Activated naive CD4-positive, alpha-beta T cell treated with anti-CD3 and anti-CD28 coated beads, Interleukin-2, amount 10 ng/mL, durations not matched to agents 7 days and 5 days (primary cell): ENCODE data around the gene NEURL4.
"Not testable (repeated sequence)": the region's sequence is repeated elsewhere in the genome, so short reads cannot be mapped to it uniquely, and the experiment has no call there.

Source experiments
- CTCF ChIA-PET: fragments of 350-600 bp; sonication (Branson Sonifier 250); formaldehyde crosslinking; loops from one replicate; lab custom pipeline; 2021; ENCODE audit warnings: antibody characterized with exemption; lab: Charles Lee
- DNase-seq: peaks from one replicate; pipeline ENCODE4 v3.0.0-alpha.2; 2020
- H3K27ac Mint-ChIP-seq: one replicate; pipeline ENCODE4 v1.8.0; 2021; ENCODE audit warnings: mild to moderate bottlenecking, moderate library complexity, mixed read lengths
- H3K27me3 Mint-ChIP-seq: one replicate; pipeline ENCODE4 v1.8.0; 2021; ENCODE audit warnings: mild to moderate bottlenecking, mixed read lengths
- H3K36me3 Mint-ChIP-seq: one replicate; pipeline ENCODE4 v1.8.0; 2021; ENCODE audit warnings: mixed read lengths
- H3K4me1 Mint-ChIP-seq: one replicate; pipeline ENCODE4 v1.8.0; 2021; ENCODE audit warnings: mixed read lengths
- H3K4me3 Mint-ChIP-seq: one replicate; pipeline ENCODE4 v1.8.0; 2021; ENCODE audit warnings: mild to moderate bottlenecking, moderate library complexity, mixed read lengths
- H3K9me3 Mint-ChIP-seq: one replicate; pipeline ENCODE4 v1.8.0; 2021; ENCODE audit warnings: mixed read lengths

The NEURL4 gene

DNA sequence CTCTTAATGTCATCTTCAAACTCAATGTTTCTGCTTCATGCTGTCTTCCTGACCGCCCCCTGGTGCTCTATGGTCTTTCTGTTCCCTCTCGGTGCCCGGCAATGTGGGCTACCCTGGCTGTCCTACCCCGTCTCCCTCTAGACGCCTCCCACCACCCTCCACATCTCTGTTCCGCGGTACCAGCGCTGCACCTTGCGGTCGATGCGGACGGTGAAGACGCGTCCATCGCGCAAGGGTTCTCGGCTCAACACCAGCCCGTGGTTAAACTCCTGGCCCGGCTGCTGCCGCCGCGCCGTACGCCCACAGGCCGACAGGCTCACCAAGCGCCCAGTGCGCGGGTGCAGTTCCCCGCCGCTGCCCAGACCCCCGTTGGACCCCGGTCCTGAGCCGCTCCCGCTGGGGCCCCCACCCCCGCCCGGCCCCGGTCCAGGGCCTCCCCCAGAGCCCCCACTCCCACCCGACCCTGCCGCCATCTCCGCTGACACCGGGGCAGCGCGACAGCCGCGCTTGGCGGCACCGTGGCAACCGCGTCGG lies at the start of gene NEURL4:
Gene NEURL4 (minus strand): TSS at position 496 of the 534 bp plus-strand sequence. CDS start 23 bp downstream, at position 473.
- H3K27ac Mint-ChIP-seq: peak within 1 kb of the TSS; percentile 96
- no peaks in the 10 kb centered on the region for H3K27me3 Mint-ChIP-seq
- peak within 1 kb of the TSS; percentile 94 for H3K4me3 Mint-ChIP-seq
- peaks cover 5% of the 10 kb centered on the region for H3K36me3 Mint-ChIP-seq
- H3K9me3 Mint-ChIP-seq: no peaks in the 10 kb centered on the region
- H3K4me1 Mint-ChIP-seq: peaks cover 63% of the 10 kb centered on the region
- CTCF ChIA-PET: interaction anchor here (1.0 to 2.0 kb wide), 5 partner anchors 8 to 33 kb away, joined by 3 to 6 read pairs (median 4); no protein-coding TSS in a partner anchor
- no peak for DNase-seq

DNA sequence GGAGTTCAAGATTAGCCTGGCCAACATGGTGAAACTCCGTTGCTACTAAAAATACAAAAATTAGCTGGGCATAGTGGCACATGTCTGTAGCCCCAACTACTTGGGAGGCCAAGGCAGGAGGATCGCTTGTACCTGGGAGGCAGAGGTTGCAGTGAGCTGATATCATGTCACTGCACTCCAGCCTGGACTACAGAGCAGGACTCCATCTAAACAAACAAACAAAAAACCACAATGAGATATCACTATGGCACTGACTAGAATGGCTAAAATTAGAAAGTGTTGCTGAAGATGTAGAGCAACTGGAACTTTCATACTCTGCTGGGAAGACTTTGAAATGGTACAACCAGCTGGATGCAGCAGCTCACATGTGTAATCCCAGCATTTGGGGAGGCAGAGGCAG lies 45.2 kb upstream of the NEURL4 start:
- Mint-ChIP-seq H3K27ac (no peak overlapping the region), H3K4me1 (no peaks in the 10 kb centered on the region), H3K36me3 (peaks cover 2% of the 10 kb centered on the region), H3K4me3 (no peak overlapping the region), H3K27me3 (peaks cover 53% of the 10 kb centered on the region), H3K9me3 (peaks cover 3% of the 10 kb centered on the region)
- no peak for DNase-seq
- CTCF ChIA-PET: interaction anchor here (2.2 kb wide), 1 partner anchor 18 kb away, joined by 6 read pairs; no protein-coding TSS in a partner anchor

DNA sequence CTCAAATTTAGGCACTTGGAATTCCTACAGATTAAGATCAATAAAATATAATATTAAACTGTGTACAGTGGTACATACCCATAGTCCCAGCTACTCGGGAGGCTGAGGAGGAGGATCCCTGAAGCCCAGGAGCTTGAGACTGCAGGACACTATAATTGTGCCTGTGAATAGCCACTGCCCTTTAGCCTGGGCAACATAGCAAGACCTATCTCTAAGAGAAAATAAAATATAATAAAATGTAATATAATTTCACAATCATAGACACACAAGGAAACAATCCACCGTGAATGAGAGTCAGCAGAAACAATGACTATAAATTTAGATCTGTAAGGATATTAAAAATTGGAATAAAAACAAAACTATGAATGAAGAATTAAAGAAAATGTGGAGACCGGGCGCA lies 41.7 kb upstream of the NEURL4 start:
- Mint-ChIP-seq H3K27me3 (peaks cover 56% of the 10 kb centered on the region), H3K36me3 (no peaks in the 10 kb centered on the region), H3K27ac (no peak overlapping the region), H3K4me1 (no peaks in the 10 kb centered on the region), H3K4me3 (no peak overlapping the region), H3K9me3 (no peaks in the 10 kb centered on the region)
- CTCF ChIA-PET: interaction anchor here (1.6 kb wide), 1 partner anchor 16 kb away, joined by 6 read pairs; the partner anchor contains the start of gene TMEM95
- DNase-seq: no peak

DNA sequence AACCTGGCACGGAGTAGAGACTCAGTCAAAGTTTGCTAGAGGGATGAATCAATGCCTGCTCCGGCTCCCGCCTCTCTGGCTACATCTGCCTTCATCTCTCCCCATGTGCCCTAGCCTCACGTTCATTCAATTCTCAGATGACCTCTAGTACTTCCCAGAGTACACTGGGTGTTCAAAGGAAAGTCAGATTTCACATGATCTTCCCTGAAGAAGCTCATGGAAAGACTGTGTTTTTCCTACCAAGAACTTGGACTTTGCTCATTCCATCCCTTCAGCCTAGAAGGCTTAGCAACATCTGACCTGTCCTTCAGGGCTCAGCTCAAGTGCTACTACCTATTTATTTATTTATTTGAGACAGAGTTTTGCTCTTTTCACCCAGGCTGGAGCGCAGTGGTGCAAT lies 40.7 kb upstream of the NEURL4 start:
- CTCF ChIA-PET: interaction anchor here (1.6 kb wide), 1 partner anchor 14 kb away, joined by 6 read pairs; the partner anchor contains the start of gene TMEM95
- H3K36me3 Mint-ChIP-seq: no peaks in the 10 kb centered on the region

DNA sequence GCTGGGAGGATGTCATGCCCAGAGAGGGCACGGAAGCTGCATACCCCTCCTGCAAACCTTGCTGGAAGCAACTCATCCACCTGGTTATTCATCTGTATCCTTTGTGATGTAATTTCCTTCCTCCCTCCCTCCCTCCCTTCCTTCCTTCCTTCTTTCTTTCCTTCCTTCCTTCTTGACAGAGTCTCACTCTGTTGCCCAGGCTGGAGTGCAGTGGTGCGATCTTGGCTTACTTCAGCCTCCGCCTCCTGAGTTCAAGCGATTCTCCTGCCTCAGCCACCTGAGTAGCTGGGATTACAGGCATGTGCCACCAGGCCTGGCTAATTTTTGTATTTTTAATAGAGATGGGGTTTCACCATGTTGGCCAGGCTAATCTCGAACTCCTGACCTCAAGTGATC lies 39.5 kb upstream of the NEURL4 start:
- H3K27me3 Mint-ChIP-seq: peaks cover 57% of the 10 kb centered on the region
- not testable (repeated sequence) for DNase-seq, H3K4me1 Mint-ChIP-seq, H3K9me3 Mint-ChIP-seq, H3K36me3 Mint-ChIP-seq, H3K4me3 Mint-ChIP-seq, H3K27ac Mint-ChIP-seq
- CTCF ChIA-PET: interaction anchor here (0.6 to 1.0 kb wide), 3 partner anchors 12 to 279 kb away, joined by 3 to 4 read pairs (median 3); no protein-coding TSS in a partner anchor

More for the DNA sequence above, 40.7 kb upstream of the NEURL4 start:
- H3K9me3 Mint-ChIP-seq: no peaks in the 10 kb centered on the region
- no peaks in the 10 kb centered on the region for H3K4me1 Mint-ChIP-seq
- no peak overlapping the region for H3K27ac Mint-ChIP-seq
- no peak for DNase-seq
- H3K4me3 Mint-ChIP-seq: no peak overlapping the region
- H3K27me3 Mint-ChIP-seq: peaks cover 56% of the 10 kb centered on the region

DNA sequence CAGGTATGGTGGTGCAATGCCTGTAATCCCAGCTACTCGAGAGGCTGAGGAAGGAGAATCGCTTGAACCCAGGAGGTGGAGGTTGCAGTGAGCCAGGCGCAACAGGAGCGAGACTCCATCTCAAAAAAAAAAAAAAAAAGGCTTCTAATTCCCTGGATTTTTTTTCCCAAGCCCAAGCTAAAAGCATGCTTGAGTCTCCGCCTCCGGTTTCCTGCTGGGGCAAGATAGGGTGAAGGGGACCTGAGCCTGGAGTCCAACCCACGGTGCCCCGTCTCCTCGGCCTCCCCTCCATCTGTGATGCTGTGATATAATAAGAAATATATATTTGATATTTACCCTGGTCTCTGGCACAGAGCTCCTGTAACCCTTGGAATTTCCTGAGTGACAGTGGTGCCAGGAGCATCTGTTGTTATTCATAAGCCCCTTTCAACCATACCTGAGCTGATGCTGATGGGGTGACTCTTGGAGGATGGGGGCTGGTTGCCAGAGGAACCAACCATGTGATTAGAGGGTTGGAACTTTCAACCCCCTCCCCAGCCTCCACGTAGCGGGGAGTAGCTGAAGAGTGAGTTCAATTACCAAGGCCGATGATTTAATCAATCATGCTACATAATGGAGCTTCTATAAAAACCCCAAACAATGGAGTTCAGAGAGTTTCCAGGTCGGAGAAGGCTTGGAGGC lies 38.9 kb upstream of the NEURL4 start:
- no peak for DNase-seq
- H3K27ac Mint-ChIP-seq: no peak overlapping the region
- no peaks in the 10 kb centered on the region for H3K36me3 Mint-ChIP-seq
- H3K4me1 Mint-ChIP-seq: no peaks in the 10 kb centered on the region
- H3K9me3 Mint-ChIP-seq: no peaks in the 10 kb centered on the region
- CTCF ChIA-PET: interaction anchor here (0.6 to 1.0 kb wide), 3 partner anchors 12 to 279 kb away, joined by 3 to 4 read pairs (median 3); no protein-coding TSS in a partner anchor
- H3K27me3 Mint-ChIP-seq: peaks cover 62% of the 10 kb centered on the region
- no peak overlapping the region for H3K4me3 Mint-ChIP-seq

DNA sequence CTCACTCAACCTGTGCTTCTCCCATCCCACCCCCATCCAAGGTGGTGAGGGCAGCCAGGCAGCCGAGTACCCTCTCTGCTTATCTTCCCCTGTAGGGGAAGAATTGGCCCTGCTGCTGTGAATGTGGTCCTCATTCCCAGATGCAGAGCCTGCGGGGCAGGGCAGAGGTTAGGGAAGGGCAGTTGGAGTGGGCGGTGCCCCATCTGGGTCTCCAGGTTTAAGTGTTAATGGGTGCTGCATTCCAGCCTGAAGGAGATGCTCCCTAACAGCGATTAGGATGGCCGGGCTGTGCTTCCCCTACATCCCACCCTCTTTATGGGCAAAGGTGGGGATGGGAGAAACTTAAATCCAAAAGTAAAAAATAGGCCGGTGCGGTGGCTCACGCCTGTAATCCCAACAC lies 37.9 kb upstream of the NEURL4 start:
- H3K9me3 Mint-ChIP-seq: no peaks in the 10 kb centered on the region
- H3K4me1 Mint-ChIP-seq: no peaks in the 10 kb centered on the region
- H3K4me3 Mint-ChIP-seq: no peak overlapping the region
- no peaks in the 10 kb centered on the region for H3K36me3 Mint-ChIP-seq
- CTCF ChIA-PET: no interaction called here
- DNase-seq: no peak
- H3K27me3 Mint-ChIP-seq: peaks cover 57% of the 10 kb centered on the region
- H3K27ac Mint-ChIP-seq: no peak overlapping the region

DNA sequence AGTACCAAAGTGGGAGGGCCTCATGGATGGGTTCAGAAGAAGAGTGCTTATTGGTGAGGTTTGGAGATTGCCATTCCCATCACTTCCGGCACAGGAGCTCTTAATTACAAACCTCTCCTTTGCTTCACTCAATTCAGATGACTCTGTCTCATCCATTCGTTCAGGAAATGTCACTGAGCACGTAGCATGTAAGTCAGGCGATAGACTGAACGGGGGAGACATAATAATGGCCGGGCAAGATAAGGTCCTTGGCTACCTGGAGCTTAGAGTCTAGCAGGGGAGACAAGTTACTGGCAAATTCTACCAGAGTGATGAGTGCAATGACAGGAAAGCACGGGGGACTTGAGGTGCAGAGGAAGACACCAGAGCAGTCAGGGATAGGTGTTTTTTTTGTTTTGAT lies 36.8 kb upstream of the NEURL4 start:
- peaks cover 58% of the 10 kb centered on the region for H3K27me3 Mint-ChIP-seq
- H3K36me3 Mint-ChIP-seq, H3K4me3 Mint-ChIP-seq, DNase-seq, CTCF ChIA-PET, H3K4me1 Mint-ChIP-seq, H3K9me3 Mint-ChIP-seq, H3K27ac Mint-ChIP-seq: not testable (repeated sequence)

DNA sequence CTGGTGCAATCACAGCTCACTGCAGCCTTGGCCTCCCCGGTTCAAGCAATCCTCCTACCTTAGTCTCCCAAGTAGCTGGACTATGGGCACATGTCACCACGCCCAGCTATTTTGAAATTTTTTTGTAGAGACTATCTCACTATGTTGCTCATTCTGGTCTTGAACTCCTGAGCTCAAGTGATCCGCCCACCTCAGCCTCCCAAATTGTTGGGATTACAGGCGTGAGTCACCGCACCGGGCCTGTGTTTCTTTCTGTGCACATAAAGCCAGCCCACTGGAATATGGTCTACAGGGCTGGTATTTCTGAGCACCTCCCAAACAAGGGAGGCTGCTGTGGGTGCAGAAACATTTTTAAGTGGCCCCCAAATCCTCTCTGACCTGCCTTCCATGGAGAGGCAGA lies 34.2 kb upstream of the NEURL4 start:
- no peak for DNase-seq
- Mint-ChIP-seq H3K36me3 (no peaks in the 10 kb centered on the region), H3K4me1 (no peaks in the 10 kb centered on the region), H3K4me3 (no peak overlapping the region), H3K27ac (no peak overlapping the region), H3K27me3 (peaks cover 43% of the 10 kb centered on the region), H3K9me3 (no peaks in the 10 kb centered on the region)
- CTCF ChIA-PET: interaction anchor here (0.6 kb wide), 1 partner anchor 324 kb away, joined by 3 read pairs; no protein-coding TSS in a partner anchor

DNA sequence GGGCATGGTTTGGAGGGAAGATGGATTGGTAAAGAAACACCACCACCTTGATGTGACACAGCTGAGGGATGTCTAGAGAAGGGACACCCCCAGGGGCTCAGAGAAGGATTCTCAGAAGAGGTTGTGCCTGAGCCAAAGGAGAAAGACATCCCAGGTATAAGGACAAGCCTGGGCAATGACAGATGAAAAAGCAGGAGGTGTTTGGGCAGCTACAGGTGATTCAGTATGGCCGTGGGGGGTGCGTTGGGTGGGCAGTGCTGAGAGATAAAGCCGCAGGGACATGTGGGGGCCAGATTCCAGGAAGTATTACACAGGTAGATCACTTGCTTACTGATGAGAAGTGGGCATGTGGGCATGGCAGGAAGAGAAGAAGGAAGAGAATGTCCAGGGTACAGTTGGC lies 32.8 kb upstream of the NEURL4 start:
- no peaks in the 10 kb centered on the region for H3K4me1 Mint-ChIP-seq
- no peaks in the 10 kb centered on the region for H3K36me3 Mint-ChIP-seq
- no peak overlapping the region for H3K4me3 Mint-ChIP-seq
- no peak for DNase-seq
- no peaks in the 10 kb centered on the region for H3K9me3 Mint-ChIP-seq
- no peak overlapping the region for H3K27ac Mint-ChIP-seq
- H3K27me3 Mint-ChIP-seq: peaks cover 37% of the 10 kb centered on the region
- CTCF ChIA-PET: interaction anchor here (2.1 kb wide), 1 partner anchor 74 kb away, joined by 6 read pairs; the partner anchor contains the start of gene TMEM102

DNA sequence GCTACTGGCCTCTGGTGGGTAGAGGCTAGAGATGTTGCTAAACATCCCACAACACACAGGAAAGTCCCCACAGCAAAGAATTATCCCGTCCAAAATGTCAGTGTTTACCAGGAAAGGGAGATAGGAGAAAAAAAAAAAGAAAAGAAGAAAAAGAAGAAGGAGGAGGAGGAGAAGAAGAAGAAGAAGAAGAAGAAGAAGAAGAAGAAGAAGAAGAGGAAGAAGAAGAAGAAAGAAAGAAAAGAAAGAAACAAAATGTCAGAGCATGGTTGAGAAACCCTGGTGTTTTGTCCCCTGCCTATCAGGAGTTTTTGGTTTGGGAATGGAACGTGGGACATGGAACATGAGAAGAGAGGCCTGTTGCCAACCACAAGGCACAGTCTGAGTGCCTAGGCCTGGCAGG lies 28.2 kb upstream of the NEURL4 start:
- Mint-ChIP-seq H3K36me3 (peaks cover 7% of the 10 kb centered on the region), H3K27me3 (peaks cover 40% of the 10 kb centered on the region), H3K4me3 (no peak overlapping the region), H3K9me3 (no peaks in the 10 kb centered on the region), H3K4me1 (peaks cover 34% of the 10 kb centered on the region), H3K27ac (no peak overlapping the region)
- CTCF ChIA-PET: interaction anchor here (1.0 to 3.5 kb wide), 4 partner anchors 11 to 203 kb away, joined by 3 to 24 read pairs (median 12); partner anchors contain the start of genes ACAP1 and SENP3
- no peak for DNase-seq

DNA sequence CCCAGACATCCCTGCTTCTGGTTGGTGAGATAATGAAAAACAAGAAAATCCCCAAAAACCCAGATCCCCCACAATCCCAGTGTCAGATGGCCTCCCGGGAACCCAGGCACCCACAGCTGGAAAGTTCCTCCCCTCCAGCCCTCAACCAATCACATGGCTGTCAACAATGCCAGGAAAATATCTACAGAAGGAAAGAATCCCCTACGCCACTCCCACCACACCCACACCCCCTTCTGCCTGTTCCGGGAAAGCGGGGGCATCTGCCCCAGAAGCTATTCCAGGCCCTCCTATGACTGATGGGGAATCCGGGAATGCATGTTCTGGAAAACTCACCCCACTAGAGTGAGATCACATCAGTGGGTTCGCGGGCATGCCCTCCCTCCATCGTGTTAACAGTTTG lies 27.6 kb upstream of the NEURL4 start:
- peaks cover 36% of the 10 kb centered on the region for H3K4me1 Mint-ChIP-seq
- H3K36me3 Mint-ChIP-seq: peaks cover 10% of the 10 kb centered on the region
- no peak for DNase-seq
- CTCF ChIA-PET: interaction anchor here (0.7 to 4.5 kb wide), 20 partner anchors 11 to 258 kb away, joined by 3 to 56 read pairs (median 5); partner anchors contain the start of genes ACAP1, CHRNB1, FGF11 and FXR2
- no peaks in the 10 kb centered on the region for H3K9me3 Mint-ChIP-seq
- no peak overlapping the region for H3K4me3 Mint-ChIP-seq
- H3K27ac Mint-ChIP-seq: no peak overlapping the region
- peaks cover 34% of the 10 kb centered on the region for H3K27me3 Mint-ChIP-seq

DNA sequence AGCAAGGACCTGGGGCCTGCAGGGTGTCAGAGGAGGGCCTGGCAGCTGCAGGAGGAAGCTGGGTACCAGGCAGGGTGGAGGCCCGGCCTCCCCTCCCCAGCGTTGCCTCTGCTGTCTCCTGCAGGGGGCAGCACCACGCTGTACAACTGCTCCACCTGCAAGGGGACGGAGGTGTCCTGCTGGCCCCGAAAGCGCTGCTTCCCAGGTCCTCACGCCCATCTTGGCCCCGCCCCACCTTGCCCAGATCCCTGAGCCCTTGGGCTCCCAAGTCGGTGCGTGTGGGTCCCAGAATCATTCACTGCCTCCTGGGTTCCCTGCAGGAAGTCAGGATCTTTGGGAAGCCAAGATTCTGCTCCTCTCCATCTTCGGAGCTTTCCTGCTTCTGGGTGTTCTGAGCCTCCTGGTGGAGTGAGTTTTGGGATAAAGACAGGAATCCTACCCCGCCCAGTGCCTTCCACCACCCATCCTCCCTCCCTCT lies 27.0 kb upstream of the NEURL4 start:
- H3K4me3 Mint-ChIP-seq: no peak overlapping the region
- CTCF ChIA-PET: interaction anchor here (0.6 to 4.5 kb wide), 36 partner anchors 12 to 258 kb away, joined by 3 to 56 read pairs (median 4); partner anchors contain the start of genes ACAP1, CHRNB1, FGF11 and FXR2
- no peaks in the 10 kb centered on the region for H3K9me3 Mint-ChIP-seq
- peaks cover 13% of the 10 kb centered on the region for H3K36me3 Mint-ChIP-seq
- no peak overlapping the region for H3K27ac Mint-ChIP-seq
- DNase-seq: peak; percentile 92
- H3K4me1 Mint-ChIP-seq: peaks cover 39% of the 10 kb centered on the region
- H3K27me3 Mint-ChIP-seq: peaks cover 32% of the 10 kb centered on the region

DNA sequence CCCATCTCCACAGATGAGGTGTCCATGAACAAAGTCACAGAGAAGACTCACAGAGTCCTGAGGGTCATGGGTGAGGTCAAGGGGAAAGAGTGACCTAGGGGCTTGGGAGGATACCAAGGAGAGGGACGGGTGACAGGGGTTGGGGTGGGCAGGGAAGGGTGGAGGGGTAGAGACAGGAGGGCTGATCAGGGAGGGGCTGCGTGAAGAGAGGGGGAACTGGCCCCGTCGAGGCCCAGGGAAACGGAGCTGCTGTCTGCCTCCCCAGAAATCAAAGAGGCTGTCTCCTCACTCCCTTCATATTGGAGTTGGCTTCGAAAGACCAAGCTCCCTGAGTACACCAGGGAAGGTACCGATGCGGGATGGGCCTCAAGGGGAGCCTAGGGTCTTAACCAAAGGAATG lies 26.4 kb upstream of the NEURL4 start:
- Mint-ChIP-seq H3K36me3 (peaks cover 18% of the 10 kb centered on the region), H3K27me3 (peaks cover 31% of the 10 kb centered on the region), H3K27ac (no peak overlapping the region), H3K4me1 (peaks cover 44% of the 10 kb centered on the region), H3K9me3 (no peaks in the 10 kb centered on the region), H3K4me3 (no peak overlapping the region)
- no peak for DNase-seq
- CTCF ChIA-PET: interaction anchor here (0.6 to 4.5 kb wide), 34 partner anchors 13 to 320 kb away, joined by 3 to 56 read pairs (median 4); partner anchors contain the start of genes ACAP1, CHRNB1, FGF11 and FXR2
